Stimulated activated effector memory CD8-positive, alpha-beta T cell treated with anti-CD3 and anti-CD28 coated beads, Interleukin-12 subunit alpha, Interleukin-12 subunit beta, amount 100 ng/mL, for 72 hours (primary cell): ENCODE measurements around the gene CALHM6.
A peak's percentile ranks its signal among the peaks of the same experiment; 100 is the strongest.

Experiments used
- ATAC-seq: fragments of 150-1000 bp; cut with Tn5 transposase; 2 replicates; pipeline ENCODE4 v1.10.0; 2021
- DNase-seq, 2 donors: peaks; one replicate each; pipeline ENCODE4 v3.0.0; 2021 to 2022; ENCODE audit warnings: low spot score in 2 of 2
- H3K27ac Mint-ChIP-seq: one replicate; pipeline ENCODE4 v1.8.0; 2022; ENCODE audit warnings: mild to moderate bottlenecking, mixed read lengths
- H3K36me3 Mint-ChIP-seq: one replicate; pipeline ENCODE4 v1.8.0; 2022; ENCODE audit warnings: mild to moderate bottlenecking, mixed read lengths
- H3K4me1 Mint-ChIP-seq: one replicate; pipeline ENCODE4 v1.8.0; 2022; ENCODE audit warnings: mixed read lengths
- H3K4me3 Mint-ChIP-seq: one replicate; pipeline ENCODE4 v1.8.0; 2022; ENCODE audit warnings: mild to moderate bottlenecking, mixed read lengths
- H3K9me3 Mint-ChIP-seq: one replicate; pipeline ENCODE4 v1.8.0; 2022; ENCODE audit warnings: mixed read lengths

Gene CALHM6

DNA sequence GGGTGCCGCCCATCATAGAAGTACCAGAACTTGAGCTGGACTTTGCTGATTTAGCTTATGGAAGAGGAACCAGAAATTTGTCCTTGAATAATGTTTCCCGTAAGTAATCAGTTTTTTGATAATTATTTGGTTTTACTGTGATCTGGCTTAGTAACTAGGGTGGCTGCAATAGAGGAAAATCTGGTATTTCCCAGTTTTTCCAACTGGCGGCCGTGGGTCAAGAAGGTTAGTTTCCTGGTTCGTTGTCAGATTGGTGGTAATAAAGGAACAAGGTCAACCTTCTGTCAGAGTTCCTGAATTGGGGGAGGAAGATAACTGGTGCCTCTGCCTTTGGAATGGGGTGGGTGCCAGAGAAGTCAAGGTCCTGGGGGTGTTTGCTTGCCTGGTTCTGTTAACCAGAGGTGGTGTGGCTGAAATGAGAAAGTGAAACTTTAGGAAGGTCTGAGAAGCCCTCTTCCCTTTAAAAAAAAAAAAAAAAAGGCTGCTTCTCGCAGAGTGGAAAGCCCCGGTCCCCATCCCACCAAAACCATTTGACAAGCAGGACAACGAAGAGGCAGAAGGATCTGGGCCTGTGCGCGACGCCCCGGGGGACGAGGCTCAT is at the start of gene CALHM6:
CALHM6 (plus strand) TSS at position 45 of the 601 bp plus-strand sequence; CDS start at position 600, 555 bp downstream.
- H3K9me3 Mint-ChIP-seq = no peaks in the 10 kb centered on the region
- DNase-seq (no peak), ATAC-seq (no peak)
- no peak within 1 kb of the TSS for H3K27ac Mint-ChIP-seq
- peaks cover 16% of the 10 kb centered on the region for H3K4me1 Mint-ChIP-seq
- no peaks in the 10 kb centered on the region for H3K36me3 Mint-ChIP-seq
- peak within 1 kb of the TSS; percentile 61 for H3K4me3 Mint-ChIP-seq

- no peak for DNase-seq
- no peak overlapping the region for H3K4me3 Mint-ChIP-seq
- H3K36me3 Mint-ChIP-seq = peaks cover 6% of the 10 kb centered on the region
- H3K4me1 Mint-ChIP-seq = no peaks in the 10 kb centered on the region
- H3K9me3 Mint-ChIP-seq = no peaks in the 10 kb centered on the region
- ATAC-seq = no peak
- no peak overlapping the region for H3K27ac Mint-ChIP-seq
Observed at GRCh38 chr6:116412270-116412669, 48.9 kb upstream of the CALHM6 start.

GRCh38 chr6:116413357-116413756 is 47.8 kb upstream of the CALHM6 start:
- no peaks in the 10 kb centered on the region for H3K4me1 Mint-ChIP-seq
- no peak overlapping the region for H3K27ac Mint-ChIP-seq
- H3K4me3 Mint-ChIP-seq = no peak overlapping the region
- ATAC-seq (no peak), DNase-seq (no peak)
- no peaks in the 10 kb centered on the region for H3K9me3 Mint-ChIP-seq
- H3K36me3 Mint-ChIP-seq = peaks cover 6% of the 10 kb centered on the region

DNA sequence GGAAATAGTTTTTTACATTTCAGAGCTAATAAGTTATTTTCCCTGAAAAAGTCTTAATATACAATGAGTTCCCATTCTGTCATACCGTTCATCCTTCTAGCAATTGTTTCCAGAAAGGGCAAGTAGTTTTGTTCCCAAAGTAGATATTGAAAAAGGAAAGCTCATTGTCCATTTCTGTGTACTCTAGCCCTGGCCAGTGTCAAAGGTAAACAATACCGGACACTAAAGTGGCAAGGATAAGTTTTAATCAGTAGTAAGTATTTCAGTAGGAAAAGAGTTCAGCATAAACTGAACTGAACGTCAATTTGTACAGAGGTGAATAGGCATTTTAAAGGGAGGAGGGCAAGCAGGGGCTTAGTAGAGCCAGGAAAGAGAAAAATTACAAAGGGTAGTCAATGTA is 43.5 kb upstream of the CALHM6 start:
- no peaks in the 10 kb centered on the region for H3K4me1 Mint-ChIP-seq
- H3K4me3 Mint-ChIP-seq = no peak overlapping the region
- no peak overlapping the region for H3K27ac Mint-ChIP-seq
- ATAC-seq (no peak), DNase-seq (no peak)
- no peaks in the 10 kb centered on the region for H3K36me3 Mint-ChIP-seq
- H3K9me3 Mint-ChIP-seq = no peaks in the 10 kb centered on the region

DNA sequence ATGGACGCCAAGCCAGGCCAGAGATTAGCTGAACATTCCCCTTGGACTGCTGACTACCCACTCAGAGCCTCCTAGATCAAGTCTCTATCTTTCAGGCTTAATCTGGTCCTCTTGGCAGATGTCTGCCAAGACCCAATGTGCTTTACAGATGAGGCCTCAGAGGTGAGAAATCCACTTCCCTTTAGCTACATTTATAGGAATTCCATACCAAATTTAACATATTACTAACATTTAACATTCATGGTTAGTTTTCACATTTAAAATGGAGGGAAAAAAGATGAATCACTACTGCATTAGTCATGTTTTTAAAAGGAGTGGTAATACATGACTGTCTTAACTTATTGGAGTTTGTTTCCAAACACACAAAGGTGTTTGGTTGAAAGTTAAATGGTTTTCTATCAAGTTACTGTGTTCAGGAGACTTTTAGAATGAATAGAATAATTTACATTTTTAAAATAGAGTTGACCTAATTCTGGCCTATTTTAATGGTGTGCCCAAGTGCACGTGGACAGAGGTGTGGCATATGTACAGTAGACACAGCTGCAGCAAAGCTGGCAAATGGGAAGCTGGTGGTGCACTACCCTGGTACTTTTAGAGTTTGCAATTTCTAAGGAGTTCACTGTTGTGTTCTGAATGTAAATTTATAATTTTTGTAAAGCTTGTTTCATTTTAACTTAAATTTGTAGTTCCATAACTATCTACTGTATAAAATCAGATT is 41.9 kb upstream of the CALHM6 start:
- Mint-ChIP-seq H3K27ac (no peak overlapping the region), H3K36me3 (no peaks in the 10 kb centered on the region), H3K9me3 (no peaks in the 10 kb centered on the region), H3K4me3 (no peak overlapping the region), H3K4me1 (no peaks in the 10 kb centered on the region)
- peak; percentile 47 for ATAC-seq
- DNase-seq = no peak

GRCh38 chr6:116420341-116420740 is 40.8 kb upstream of the CALHM6 start:
- no peaks in the 10 kb centered on the region for H3K36me3 Mint-ChIP-seq

GRCh38 chr6:116422238-116422637 is 38.9 kb upstream of the CALHM6 start:
- Mint-ChIP-seq H3K27ac (no peak overlapping the region), H3K9me3 (no peaks in the 10 kb centered on the region), H3K4me1 (no peaks in the 10 kb centered on the region), H3K36me3 (peaks cover 8% of the 10 kb centered on the region), H3K4me3 (no peak overlapping the region)
- DNase-seq = no peak
- ATAC-seq = no peak

More at GRCh38 chr6:116420341-116420740, 40.8 kb upstream of the CALHM6 start:
- H3K9me3 Mint-ChIP-seq = no peaks in the 10 kb centered on the region
- H3K4me3 Mint-ChIP-seq = no peak overlapping the region
- H3K4me1 Mint-ChIP-seq = no peaks in the 10 kb centered on the region
- ATAC-seq (no peak), DNase-seq (no peak)
- no peak overlapping the region for H3K27ac Mint-ChIP-seq

DNA sequence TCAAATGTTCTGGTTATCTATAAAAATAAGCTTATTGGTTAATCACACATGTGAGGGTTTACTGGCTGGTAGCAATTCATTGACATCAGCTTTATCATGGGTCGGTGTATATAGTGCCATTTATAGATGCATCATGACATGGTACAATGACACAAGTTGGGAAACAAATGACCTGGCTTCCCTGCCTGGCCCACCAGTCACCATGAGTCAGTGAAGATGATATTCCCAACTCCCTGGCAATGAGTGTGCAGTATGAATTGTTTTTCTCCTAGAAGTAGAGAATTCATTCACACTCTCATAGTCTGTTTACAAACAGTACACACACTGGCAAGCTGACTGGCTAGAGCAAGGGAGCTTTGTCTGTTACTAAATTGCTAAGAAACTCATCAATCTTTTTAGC is 37.2 kb upstream of the CALHM6 start:
- DNase-seq = no peak
- H3K9me3 Mint-ChIP-seq = no peaks in the 10 kb centered on the region
- peaks cover 23% of the 10 kb centered on the region for H3K36me3 Mint-ChIP-seq
- no peak overlapping the region for H3K4me3 Mint-ChIP-seq
- ATAC-seq = no peak
- H3K27ac Mint-ChIP-seq = no peak overlapping the region
- no peaks in the 10 kb centered on the region for H3K4me1 Mint-ChIP-seq

DNA sequence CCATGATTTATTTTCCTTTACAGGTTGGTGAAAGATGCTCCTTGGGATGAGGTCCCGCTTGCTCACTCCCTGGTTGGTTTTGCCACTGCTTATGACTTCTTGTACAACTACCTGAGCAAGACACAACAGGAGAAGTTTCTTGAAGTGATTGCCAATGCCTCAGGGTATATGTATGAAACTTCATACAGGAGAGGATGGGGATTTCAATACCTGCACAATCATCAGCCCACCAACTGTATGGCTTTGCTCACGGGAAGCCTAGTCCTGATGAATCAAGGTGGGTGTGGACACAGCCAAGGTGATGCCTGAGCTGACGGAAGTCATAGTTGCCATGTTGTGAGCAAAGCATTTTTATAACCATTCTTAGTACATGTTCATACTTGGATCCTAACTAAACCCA is 34.6 kb upstream of the CALHM6 start:
- H3K36me3 Mint-ChIP-seq = peaks cover 34% of the 10 kb centered on the region
- no peak overlapping the region for H3K4me3 Mint-ChIP-seq
- H3K4me1 Mint-ChIP-seq = no peaks in the 10 kb centered on the region
- no peak for DNase-seq
- H3K27ac Mint-ChIP-seq = no peak overlapping the region
- H3K9me3 Mint-ChIP-seq = no peaks in the 10 kb centered on the region
- no peak for ATAC-seq

DNA sequence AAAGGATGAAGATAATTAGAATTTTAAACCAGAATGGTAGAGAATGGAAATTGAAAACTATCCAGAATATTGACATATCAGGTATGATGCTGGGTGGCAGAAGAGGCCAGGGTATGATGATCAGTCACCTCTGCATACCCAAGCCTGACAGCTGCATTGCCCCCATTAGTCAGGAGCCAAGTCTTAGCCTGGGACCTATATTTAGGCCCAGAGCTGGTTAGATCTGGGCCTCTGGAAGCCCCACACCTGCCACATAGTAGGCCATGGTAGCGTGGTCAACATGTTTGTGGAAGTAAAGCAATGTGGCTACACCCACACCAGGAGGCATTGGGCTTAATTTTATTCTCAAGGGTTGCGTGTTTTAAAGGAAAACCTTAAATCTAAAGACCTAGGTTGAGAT is 32.1 kb upstream of the CALHM6 start:
- H3K4me3 Mint-ChIP-seq = no peak overlapping the region
- no peak overlapping the region for H3K27ac Mint-ChIP-seq
- no peak for DNase-seq
- no peak for ATAC-seq
- H3K36me3 Mint-ChIP-seq = peaks cover 36% of the 10 kb centered on the region
- no peaks in the 10 kb centered on the region for H3K9me3 Mint-ChIP-seq
- H3K4me1 Mint-ChIP-seq = no peaks in the 10 kb centered on the region

DNA sequence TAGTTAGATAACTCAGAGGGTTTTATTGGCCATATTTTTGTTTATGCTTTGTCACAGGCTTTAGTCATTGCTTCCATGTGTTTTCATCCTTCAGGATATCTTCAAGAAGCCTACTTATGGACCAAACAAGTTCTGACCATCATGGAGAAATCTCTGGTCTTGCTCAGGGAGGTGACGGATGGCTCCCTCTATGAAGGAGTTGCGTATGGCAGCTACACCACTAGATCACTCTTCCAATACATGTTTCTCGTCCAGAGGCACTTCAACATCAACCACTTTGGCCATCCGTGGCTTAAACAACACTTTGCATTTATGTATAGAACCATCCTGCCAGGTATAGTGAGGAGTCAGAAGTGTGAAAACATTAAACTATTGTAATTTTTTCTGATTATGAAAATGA is 30.3 kb upstream of the CALHM6 start:
- Mint-ChIP-seq H3K9me3 (no peaks in the 10 kb centered on the region), H3K4me3 (no peak overlapping the region), H3K4me1 (no peaks in the 10 kb centered on the region), H3K27ac (no peak overlapping the region), H3K36me3 (peaks cover 42% of the 10 kb centered on the region)
- DNase-seq (no peak), ATAC-seq (no peak)

DNA sequence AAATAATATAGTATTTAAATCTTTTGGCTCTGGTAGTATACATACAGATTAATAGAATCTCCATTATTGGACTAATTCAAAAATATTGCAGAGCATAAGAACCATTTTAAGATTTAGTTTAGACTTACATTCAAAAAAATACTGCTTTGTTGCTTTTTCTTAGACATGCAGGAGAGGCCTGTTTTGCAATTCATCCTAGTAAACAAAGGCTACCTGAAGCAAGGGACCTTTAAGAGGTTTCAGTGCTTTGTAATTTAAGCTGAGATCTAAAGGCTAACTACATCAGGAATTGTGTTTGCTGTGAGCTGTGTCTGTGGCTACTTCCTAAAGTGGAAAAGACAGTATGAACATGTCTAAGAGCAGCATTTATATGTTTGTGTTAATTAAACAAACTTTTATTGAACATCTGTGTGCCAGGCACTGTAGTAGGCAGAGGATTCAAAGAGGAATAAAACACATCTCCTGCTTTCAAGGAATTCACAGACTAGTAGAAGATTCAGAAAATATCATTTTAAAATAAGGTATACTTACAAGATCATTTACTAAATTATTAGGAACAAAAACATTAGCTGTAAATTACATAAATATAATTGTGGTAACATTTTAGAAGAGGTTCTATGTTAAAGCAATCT is 29.1 kb upstream of the CALHM6 start:
- Mint-ChIP-seq H3K4me1 (no peaks in the 10 kb centered on the region), H3K36me3 (peaks cover 36% of the 10 kb centered on the region), H3K27ac (no peak overlapping the region), H3K4me3 (no peak overlapping the region), H3K9me3 (no peaks in the 10 kb centered on the region)
- no peak for DNase-seq
- ATAC-seq = no peak

- Mint-ChIP-seq H3K4me3 (no peak overlapping the region), H3K27ac (no peak overlapping the region), H3K4me1 (no peaks in the 10 kb centered on the region), H3K36me3 (peaks cover 24% of the 10 kb centered on the region), H3K9me3 (no peaks in the 10 kb centered on the region)
- no peak for DNase-seq
- no peak for ATAC-seq
Observed at GRCh38 chr6:116433206-116433712, 27.9 kb upstream of the CALHM6 start.

- Mint-ChIP-seq H3K4me1 (no peaks in the 10 kb centered on the region), H3K36me3 (peaks cover 19% of the 10 kb centered on the region), H3K9me3 (no peaks in the 10 kb centered on the region), H3K27ac (no peak overlapping the region), H3K4me3 (no peak overlapping the region)
- no peak for DNase-seq
- no peak for ATAC-seq
Observed at GRCh38 chr6:116434056-116434725, 27.0 kb upstream of the CALHM6 start.

DNA sequence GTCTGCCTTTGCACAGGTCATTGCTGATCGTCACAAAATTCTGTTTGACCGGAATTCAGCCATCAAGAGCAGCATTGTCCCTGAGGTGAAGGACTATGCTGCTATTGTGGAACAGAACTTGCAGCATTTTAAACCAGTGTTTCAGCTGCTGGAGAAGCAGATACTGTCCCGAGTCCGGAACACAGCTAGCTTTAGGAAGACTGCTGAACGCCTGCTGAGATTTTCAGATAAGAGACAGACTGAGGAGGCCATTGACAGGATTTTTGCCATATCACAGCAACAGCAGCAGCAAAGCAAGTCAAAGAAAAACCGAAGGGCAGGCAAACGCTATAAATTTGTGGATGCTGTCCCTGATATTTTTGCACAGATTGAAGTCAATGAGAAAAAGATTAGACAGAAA is 24.6 kb upstream of the CALHM6 start:
- ATAC-seq (no peak), DNase-seq (no peak)
- Mint-ChIP-seq H3K27ac (no peak overlapping the region), H3K4me3 (no peak overlapping the region), H3K36me3 (peaks cover 8% of the 10 kb centered on the region), H3K4me1 (no peaks in the 10 kb centered on the region), H3K9me3 (no peaks in the 10 kb centered on the region)
